NCI-H226 (cell line): Measurements from ENCODE around the gene TYMP.
"Not testable (repeated sequence)": the region's sequence is repeated elsewhere in the genome, so short reads cannot be mapped to it uniquely, and the experiment has no call there.

Experiments
- DNase-seq: peaks from one replicate; pipeline ENCODE4 v3.0.0-alpha.2; 2015

Gene TYMP

GRCh38 chr22:50537765-50538164 lies 8.0 kb upstream of the TYMP start:
- no peak for DNase-seq

- DNase-seq, result no peak
Observed at GRCh38 chr22:50536226-50536625, 6.4 kb upstream of the TYMP start.

GRCh38 chr22:50535113-50535512 lies 5.3 kb upstream of the TYMP start:
- no peak for DNase-seq

- not testable (repeated sequence) for DNase-seq
Observed at GRCh38 chr22:50533856-50534711, 4.3 kb upstream of the TYMP start.

- no peak for DNase-seq
Observed at GRCh38 chr22:50532824-50533796, 3.3 kb upstream of the TYMP start.

- peak; percentile 49 for DNase-seq
Observed at GRCh38 chr22:50531962-50532674, 2.3 kb upstream of the TYMP start.

- peak; percentile 27 for DNase-seq
Observed at GRCh38 chr22:50531546-50531961, 1.7 kb upstream of the TYMP start.

GRCh38 chr22:50530877-50531545 lies 1.2 kb upstream of the TYMP start:
- peak; percentile 81 for DNase-seq

- DNase-seq, result no peak
Observed at GRCh38 chr22:50530580-50530876, 716 bp upstream of the TYMP start.

GRCh38 chr22:50529416-50529896 lies 356 bp downstream of the TYMP start:
- no peak for DNase-seq

- DNase-seq, result no peak
Observed at GRCh38 chr22:50528682-50529415, 963 bp downstream of the TYMP start.

GRCh38 chr22:50527921-50528681 lies 1.7 kb downstream of the TYMP start:
- DNase-seq, result no peak

- peak; percentile 18 for DNase-seq
Observed at GRCh38 chr22:50526834-50527801, 2.7 kb downstream of the TYMP start.

- peak; percentile 26 for DNase-seq
Observed at GRCh38 chr22:50526108-50526833, 3.5 kb downstream of the TYMP start.

GRCh38 chr22:50525858-50526107 lies 4.0 kb downstream of the TYMP start:
- no peak for DNase-seq

- peak; percentile 80 for DNase-seq
Observed at GRCh38 chr22:50525104-50525857, 4.5 kb downstream of the TYMP start, which contains the start of gene SCO2. SCO2 (minus strand) TSS chr22:50525598; CDS start chr22:50524411, 1,187 bp downstream.

GRCh38 chr22:50524676-50525103 lies 5.1 kb downstream of the TYMP start:
- no peak for DNase-seq
